ENCODE measurements around the gene NDUFAF2.

GRCh38 chr5:61142811-61143210, 197.8 kb downstream of the NDUFAF2 start:
- no peak for TF ChIP-seq CTCF (IDR thresholded peaks at IDR 0.05)
- no peak for TF ChIP-seq SIN3A (IDR thresholded peaks at IDR 0.05; ENCODE audit: borderline replicate concordance, low read depth, low read length)
- TF ChIP-seq USF2 (IDR thresholded peaks at IDR 0.05; ENCODE audit: borderline replicate concordance, low read depth, low read length): no peak
- no peak for TF ChIP-seq EZH2phosphoT487 (IDR thresholded peaks at IDR 0.05; ENCODE audit: borderline replicate concordance, low read depth)
- no peak for TF ChIP-seq SMC3 (IDR thresholded peaks at IDR 0.05; ENCODE audit: low read depth, low read length)
- no peak for TF ChIP-seq EP300 (IDR thresholded peaks at IDR 0.05; ENCODE audit: borderline replicate concordance in 1 of 2, low read depth in 1 of 2, low read length in 1 of 2)
- TF ChIP-seq MXI1 (IDR thresholded peaks at IDR 0.05; ENCODE audit: low read depth, low read length): no peak

Measured in SK-N-SH (cell line).